DMS 273 (cell line): Measurements from ENCODE around the gene TMEM87B.

Source experiments
- DNase-seq: peaks from one replicate; lab custom pipeline; 2025; ENCODE audit not compliant: unreplicated experiment; lab: John Stamatoyannopoulos, UW

The TMEM87B gene

DNA sequence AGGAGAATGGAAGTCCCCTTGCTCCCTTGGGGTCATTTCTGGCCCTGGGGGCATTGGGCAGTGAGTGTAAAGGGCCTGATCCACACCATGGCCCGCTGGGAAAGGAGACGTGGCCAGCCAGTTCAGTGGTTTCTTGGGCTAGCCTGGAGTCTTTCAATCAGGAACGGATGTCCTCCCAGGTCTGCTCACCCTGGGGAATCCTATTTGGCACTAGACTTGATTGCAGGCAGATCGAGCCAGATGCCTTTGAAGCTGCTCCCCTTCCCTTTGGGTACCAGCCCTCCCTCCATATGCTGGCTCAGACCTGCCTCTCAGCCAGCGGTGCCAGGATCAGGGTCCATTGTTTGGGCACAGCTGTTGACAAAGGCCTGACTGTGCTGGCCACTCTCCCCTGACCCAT is 94.1 kb downstream of the TMEM87B start:
- no peak for DNase-seq

DNA sequence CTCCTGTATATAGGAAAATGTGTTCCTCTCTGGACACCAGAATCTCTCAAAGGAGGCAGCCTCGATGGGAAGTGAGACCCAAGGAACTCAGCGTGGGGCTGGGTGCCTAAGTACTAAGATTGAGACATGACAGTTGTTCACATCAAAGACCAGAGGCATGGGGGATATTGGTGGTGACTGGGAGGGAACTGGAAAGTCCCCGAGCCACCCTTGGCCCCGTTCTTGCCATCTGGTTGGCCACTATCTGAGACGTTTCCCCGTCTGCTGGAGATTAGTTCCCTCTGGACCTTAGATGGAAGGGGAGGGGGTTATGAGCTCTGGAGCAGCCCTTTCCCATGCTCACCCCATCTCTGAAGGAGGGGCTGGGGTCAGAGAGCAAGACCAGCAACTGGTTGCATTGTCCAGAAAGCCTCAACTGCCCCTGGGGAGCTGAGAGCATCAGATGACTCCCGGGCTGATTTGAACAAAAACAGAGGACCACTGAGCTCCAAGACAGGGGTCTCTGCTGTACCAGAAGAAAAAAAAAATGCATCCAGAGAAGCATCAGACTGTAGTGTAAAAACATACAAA is 94.9 kb downstream of the TMEM87B start:
- DNase-seq = no peak

DNA sequence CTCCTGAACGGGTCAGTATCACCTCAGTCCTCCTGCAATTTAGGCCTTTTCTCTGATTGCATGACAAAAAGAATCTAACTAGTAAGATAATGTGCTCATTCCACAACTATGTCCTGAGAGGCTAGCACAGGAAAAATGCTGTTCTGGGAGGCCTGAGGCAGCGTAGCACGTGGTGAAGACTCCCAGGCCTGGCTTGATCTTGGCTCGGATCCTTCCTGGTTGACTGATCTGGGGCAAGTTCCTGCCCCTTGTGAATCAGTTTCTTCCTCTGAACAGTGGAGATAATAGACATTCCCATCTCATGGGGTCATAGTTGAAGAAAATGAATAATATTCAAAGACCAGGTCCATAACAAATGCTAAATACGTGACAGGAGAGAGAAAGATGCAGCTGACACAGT is 95.4 kb downstream of the TMEM87B start:
- no peak for DNase-seq

DNA sequence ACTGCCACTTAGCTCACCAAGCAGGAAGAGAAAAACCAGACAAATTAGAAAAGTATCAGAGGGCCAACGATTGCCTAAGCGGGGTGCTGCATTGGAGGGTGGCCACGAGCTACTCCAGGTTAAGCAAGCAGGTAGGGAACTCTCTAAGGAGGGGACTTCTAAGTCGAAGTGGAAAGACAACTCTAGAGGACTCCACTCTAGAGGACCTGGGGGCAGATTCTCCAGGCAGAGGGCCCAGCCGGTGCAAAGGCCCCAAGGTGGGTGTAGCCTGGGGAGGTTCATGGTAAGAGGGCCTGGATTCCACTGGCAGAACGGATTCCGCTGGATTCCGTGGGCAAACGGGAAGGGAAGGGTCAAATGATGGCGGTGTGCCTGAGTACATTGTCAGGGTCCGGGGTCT is 95.8 kb downstream of the TMEM87B start:
- DNase-seq = no peak

DNA sequence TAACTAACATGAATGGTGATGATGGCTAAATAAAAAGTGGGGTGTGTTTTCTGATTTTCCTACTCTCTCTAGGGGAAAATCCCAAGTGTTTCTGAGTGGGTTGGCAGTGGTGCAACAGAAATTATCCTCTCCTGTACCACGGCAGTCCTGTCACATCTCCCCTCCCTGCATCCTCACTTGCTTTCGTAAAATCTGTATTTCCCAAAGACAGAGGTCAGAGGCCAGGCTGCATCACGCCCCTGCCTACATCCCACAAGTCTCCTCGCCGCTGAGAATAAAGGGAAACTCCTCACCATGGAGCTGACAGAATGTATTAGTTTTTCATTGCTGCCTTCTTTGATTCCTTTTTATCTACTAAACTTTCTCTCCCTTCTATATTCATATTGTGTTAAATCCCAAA is 96.2 kb downstream of the TMEM87B start:
- DNase-seq = no peak

DNA sequence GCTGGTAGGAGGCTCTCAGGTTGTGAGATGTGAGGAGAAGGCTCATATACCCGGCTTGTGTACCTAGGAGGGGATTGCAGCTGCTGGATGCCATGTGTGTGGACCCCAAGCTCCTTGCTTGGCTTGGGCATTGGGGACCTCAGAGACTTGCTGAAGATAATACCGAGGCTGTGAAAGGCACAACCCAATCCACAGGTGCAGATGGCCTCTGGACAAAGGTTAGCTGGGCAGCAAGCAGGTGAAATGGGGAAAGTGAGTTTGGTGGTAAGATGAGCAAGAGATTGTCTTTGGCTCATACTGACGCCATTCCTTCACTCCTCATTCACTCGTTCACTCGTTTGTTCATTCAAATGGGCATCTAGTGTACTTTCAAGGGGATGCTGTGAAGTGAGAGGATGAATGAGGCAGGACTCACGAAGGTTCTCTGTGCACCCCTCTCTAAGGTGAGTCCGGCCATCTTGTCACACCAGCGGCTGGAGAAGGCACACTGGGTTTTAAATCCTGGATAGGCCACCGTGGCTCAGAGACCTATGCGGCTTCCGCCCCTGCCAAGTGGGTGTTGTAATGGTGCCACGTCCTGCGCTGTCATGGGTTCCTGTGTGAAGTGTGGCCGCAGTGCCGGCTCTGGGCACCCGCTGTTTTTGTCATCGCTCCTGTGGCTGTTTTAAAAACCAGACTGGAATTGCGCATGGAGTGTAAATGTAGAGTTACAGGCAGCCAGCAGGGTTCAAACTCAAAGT is 96.8 kb downstream of the TMEM87B start:
- no peak for DNase-seq

DNA sequence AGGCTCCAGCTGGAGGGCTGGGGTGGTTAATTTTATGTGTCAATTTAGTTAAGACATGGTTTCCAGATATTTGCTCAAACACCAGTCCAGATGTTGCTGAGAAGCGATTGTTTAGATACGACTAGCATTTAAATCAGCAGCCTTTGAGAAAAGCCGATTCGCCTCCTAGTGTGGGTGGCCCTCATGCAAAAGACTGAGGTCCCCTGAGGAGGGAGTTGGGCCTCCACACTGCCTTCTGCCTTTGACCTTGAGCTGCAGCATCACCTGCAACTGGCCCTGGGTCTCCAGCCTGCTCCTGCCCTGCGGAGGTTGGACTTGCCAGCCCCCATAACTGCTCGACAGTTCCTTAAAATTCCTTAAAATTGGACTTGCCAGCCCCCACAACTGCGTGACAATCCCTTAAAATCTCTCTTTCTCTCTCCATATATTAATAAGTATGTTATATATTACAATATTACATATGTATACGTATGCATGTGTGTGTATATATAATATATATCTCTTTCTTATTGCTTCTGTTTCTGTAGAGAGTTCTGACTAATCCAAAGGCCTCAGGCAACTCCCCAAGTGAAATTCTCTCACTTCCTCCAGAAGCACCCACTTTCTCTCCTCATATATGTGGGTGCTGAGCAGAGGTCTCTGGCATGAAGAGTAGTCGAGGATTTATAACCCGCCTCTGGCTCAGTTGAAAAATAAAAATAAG is 97.6 kb downstream of the TMEM87B start:
- no peak for DNase-seq

DNA sequence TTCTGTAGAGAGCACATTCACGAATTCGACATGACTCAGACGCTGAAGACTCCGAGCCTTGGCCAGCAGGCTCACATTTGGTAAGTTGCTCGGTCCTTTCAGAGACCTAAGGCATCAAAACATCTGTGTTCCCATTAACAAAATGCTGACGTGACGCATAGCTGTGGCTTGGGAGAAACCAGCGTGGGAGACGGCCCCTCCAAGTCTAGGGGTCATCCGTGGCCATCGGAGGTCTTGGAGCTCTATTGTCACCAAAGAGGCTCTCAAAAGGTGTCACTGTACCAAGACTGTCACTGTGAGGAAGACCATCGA is 98.1 kb downstream of the TMEM87B start:
- no peak for DNase-seq

DNA sequence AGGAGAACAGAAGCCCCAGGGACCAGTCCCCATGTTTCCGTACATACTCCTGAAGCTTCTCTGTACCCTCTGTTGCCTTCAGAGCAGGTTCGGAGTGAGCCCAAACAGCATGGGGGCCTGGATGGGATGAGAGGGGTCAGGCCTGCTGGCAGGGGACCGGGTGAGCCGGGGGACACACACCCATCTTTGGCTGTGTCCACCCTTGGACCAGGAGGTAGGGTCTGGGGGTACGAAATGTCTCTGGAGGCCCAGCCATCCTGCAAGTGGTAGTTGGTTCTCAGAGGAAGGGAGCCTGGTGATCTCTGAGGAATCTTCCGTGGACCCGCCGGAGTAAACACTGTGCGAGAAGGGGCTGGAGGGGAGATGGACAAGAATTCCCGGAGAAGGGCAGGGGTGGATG is 98.4 kb downstream of the TMEM87B start:
- no peak for DNase-seq

DNA sequence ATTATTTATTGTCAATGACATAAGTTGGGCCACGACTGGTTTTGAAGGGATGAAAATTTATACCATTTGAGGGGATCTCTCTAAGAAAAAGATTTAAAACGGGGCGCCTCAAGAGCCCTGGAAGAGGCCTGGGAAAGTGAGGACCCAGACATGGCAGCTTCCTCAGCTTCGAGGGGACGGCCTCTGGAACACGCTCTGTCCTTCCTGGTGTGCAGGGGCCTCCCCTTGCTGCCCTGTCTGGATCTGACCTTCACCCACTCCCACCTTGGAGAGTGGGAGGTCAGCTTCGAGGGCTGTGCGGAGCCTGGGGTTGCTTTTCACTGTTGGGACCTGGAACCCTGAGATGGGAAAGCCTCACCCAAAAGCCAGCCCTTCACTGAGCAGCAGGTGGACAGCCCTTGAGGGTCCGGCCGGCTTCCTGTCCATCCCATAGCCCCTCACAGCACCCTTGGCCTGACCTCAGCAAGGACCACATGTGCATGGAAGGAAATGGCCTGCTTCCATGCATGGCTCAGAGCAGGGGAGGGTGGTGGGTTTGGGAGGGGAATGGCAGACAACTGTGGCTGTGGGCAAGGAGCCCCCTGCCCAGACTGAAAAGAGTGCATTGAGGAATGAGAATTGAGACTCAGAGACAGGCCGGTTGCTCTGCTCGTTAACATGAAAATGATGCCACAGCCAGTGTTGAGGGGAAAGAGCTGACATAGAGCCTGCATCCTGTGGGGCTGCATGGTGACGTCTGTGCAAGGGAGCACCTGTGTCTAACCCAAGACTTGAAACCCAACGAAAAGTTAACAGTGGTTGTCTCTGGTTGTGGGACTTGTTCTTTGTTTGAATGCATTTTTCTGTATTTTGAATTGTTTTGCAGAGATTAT is 99.4 kb downstream of the TMEM87B start:
- no peak for DNase-seq

DNA sequence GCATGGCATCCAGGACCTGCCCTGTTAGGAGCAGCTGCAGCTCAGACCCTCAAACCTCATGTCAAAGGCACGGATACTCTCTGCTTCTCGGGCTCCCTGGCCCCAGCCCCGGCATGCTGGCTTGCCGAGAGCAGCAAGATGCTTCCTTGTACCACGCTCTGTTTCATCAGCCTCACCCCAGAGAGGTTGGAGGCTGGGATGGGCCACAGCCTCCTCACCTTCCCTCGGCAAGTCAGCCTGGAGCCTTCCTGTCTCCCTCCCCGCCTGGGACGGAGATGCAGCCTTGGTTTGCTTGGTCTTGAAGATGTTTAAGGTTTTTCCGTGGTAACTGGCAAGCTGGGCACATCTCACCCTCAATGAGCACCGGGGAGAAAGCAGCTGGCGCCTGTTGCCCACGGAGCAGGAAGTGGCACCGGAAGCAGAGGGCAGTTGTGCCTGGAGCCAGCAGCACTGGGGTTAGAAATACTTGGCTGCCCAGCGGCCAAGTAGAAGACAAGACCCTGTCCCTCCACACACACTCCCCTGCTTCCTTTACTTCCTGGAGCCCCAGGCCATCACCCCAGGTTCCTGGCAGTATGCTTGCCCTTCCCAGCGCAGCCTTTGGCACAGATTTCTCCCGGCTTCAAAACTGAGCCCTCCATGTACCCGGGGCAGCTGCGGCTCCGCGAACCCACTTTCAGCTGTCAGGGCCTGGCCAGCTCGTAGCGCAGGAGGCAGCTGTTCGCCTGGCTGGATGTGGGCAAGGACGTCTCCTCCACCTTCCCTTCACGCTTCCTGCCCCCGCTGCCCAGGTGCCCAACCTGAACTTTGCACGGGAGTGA is 100.5 kb downstream of the TMEM87B start:
- no peak for DNase-seq

DNA sequence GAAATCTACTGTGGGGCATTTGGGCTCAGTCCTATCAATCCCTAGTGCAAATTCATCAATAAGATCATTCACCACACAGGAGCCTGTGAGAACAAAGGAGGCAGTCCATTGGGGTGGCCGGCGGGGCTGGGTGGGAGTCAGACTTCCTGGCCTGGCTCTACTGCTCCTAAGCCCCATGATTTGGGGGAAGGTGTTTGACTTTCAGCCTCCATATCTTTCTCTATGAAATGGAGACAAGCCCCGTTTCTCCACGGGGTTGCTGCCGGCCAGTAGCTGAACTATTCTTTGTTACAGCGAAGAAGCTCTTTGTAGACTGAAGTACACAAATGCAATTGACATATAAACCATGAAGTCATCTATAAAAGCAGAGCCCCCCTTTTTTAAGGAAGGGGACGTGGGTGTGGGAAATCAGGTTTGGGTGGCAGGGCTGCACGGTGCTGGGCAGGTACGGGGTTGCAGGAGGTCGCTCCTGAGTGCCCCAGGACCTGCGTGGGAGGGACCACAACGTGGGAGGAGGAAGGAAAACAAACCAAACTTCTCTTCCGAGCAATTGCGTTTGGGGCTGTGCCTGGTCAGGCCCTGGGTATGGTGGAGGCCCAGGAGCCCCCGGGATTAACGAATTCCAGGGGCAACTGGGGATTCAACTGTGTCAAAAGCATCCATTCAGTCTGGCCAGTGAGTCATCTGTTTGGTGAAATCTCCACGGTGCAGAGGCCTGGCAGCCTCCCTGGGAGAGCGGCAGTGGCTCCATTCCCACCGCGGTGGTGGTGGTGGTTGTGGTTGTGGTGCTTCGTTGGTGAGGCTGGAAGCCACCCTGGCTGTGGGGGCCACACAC is 101.3 kb downstream of the TMEM87B start:
- DNase-seq = no peak

DNA sequence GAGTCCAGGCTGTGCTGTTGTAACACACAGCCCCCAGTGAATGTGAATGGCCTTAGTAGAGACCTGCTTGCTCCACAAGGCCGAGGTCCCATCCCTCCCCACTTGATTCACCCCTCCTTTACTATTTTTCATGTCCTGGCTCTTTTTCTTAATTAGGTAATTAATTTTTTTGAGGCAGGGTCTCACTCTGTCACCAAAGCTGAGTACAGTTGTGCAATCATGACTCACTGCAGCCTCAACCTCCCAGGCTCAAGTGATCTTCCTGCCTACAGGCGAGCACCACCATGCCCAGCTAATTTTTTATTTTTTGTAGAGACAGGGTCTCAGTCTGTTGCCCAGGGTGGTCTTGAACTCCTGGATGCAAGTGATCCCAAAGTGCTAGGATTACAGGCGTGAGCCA is 102.4 kb downstream of the TMEM87B start:
- no peak for DNase-seq

DNA sequence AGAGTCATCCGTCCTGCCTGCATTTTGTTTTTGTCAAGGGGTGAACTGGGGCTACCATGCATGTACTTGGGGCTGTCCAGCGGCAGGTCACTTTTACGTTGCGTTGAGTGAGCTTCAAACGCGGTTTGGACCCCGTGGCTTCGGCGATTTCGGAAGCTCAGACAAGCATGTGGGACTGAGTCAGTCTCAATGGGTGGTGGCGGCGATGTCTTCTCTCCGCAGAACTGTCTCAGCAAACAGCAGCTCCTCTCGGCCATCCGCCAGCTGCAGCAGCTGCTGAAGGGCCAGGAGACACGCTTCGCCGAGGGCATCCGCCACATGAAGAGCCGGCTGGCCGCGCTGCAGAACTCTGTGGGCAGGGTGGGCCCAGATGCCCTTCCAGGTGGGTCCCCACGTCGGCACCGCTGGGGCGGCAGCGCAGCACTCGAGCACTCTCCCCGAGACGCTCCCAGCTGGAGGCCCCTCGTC is 104.4 kb downstream of the TMEM87B start:
- no peak for DNase-seq

DNA sequence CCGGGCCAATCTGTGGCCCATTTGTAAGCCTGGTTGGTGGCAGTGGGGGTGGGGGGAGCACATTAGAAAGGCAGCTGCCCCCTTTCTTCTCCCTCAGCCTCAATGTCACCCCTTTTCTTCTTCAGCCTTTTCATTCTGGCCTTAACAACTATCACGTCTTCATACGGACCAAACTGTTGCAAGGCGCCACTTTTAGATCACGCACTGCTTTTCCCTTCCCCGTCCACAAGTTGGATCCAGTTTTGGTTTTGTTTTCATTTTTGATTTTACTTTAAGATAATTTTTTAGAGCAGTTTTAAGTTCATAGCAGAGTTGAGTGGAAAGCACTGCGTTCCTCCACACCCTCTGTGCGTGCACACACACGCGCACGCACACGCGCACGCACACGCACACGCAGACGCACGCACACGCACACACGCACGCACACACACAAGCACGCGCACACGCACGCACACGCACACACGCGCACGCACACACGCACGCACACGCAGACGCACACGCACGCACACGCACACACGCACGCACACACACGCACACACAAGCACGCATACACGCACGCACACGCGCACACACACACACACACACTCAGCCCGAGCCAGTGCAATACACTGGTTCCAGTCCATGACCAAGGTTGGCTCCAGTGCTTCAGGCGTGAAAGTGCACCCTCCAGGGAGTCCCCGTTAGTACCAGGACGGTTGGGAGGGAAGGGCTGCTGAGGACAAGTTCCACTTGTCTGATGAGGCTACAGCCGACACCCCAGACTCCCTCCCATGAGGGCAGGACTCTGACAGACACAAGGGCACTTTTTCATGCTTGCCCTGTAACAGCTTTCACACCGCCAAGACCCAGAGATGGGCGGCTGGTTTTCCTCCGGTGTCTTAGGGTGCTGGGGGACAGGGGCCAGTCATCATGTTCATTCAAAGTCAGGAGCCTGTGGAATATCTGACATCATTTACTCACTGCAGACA is 105.5 kb downstream of the TMEM87B start:
- DNase-seq = no peak

DNA sequence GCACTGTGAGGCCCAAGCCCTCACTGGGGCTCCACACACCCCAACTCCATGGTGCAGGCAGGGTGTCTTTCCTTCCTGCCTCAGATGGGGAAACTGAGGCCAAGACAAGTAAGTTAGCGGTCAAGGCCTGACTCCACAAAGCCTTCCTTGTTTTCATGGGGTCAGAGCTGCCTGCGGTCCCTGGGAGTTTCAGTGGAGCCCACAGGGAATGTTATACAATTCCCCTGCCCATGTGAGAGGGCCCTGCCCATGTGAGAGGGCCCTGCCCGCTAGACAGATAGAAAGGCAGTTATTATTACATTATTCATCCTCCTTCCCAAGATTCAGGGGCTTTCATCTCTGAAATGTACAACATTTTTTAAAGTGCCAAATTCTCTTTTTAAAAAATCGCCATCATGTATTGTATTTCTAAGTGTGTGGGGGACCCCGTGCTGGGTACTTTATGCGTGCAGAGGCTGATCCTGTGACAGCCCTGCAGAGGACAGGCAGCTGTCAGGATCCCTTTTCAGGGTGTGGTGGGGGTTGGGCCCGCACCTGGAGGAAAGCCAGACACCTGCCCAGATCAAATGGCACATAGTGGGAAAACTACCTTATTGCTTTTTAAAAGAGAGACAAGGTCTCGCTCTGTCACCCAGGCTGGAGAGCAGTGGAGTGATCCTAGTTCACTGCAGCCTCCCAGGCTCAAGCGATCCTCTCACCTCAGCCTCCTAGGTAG is 106.5 kb downstream of the TMEM87B start:
- no peak for DNase-seq

DNA sequence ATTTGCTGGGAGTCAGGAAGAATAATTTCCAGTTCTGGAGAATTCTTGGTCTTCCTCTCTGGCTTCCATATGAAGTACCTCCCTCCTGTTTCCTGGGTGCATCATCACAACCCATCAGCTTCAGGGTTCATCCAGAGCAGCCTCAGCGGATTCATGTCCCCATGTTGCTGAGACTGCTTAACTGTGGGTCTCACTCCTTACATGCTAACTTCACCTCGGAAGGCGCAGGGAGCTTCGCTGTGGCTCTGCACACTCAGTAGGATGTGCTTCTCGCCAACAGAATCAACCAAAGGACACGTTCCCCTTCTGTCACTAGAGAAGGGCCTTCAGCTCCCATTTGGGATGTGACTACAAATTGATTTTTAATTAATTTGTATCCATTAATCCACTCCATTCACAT is 107.3 kb downstream of the TMEM87B start:
- DNase-seq = no peak

DNA sequence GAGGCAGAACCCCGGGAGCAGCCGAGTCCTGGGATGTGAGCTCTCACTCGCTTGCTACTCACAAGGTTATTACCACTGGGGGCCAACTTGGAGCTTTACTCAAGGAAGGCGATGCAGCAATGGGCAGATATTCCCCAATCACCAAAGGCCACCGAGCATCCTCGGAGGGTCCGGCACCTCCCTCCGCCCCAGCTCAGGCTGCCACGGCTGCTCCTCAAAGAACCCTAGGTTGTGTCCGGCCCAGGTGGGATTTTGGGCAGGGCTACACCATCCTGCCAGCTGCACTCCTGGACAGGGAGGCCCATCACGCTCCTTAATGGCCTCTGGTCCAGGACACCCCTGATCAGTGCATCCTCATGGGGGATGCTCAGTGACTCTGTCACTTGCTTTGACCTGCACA is 107.9 kb downstream of the TMEM87B start:
- no peak for DNase-seq
